Endodermal cell (in vitro differentiated cells): ENCODE data around the gene ZNF831. TPM values are rescaled to one million over a fixed set of nuclear protein-coding genes. Genes with fewer than 3 reads are reported as not detected.

Experiments used
- DNase-seq: peaks from one replicate; pipeline ENCODE4 v3.0.0-alpha.2; 2017
- H3K27ac ChIP-seq: 2 replicates; pipeline ENCODE4 v1.5.1; 2013; ENCODE audit warnings: mild to moderate bottlenecking, low read depth, low read length, moderate library complexity
- H3K27me3 ChIP-seq: 2 replicates; pipeline ENCODE4 v1.6.1; 2013; ENCODE audit warnings: mild to moderate bottlenecking, low read length, moderate library complexity; ENCODE audit not compliant: insufficient read depth, control insufficient read depth, poor library complexity, severe bottlenecking
- H3K36me3 ChIP-seq: 2 replicates; pipeline ENCODE4 v1.7.0; 2013; ENCODE audit warnings: mild to moderate bottlenecking, low read length, moderate library complexity; ENCODE audit not compliant: control insufficient read depth, insufficient read depth
- H3K4me1 ChIP-seq: one replicate; pipeline ENCODE4 v1.7.0; 2013; ENCODE audit warnings: low read length; ENCODE audit not compliant: control insufficient read depth, insufficient read depth
- H3K4me3 ChIP-seq: 2 replicates; pipeline ENCODE4 v1.5.1; 2013; ENCODE audit warnings: mild to moderate bottlenecking, low read length, moderate library complexity
- H3K9ac ChIP-seq: 2 replicates; pipeline ENCODE4 v1.6.1; 2013; ENCODE audit warnings: mild to moderate bottlenecking, low read length, moderate library complexity; ENCODE audit not compliant: poor library complexity, severe bottlenecking; ENCODE audit errors: extremely low read depth
- H3K9me3 ChIP-seq: 2 replicates; pipeline ENCODE4 v1.6.1; 2013; ENCODE audit warnings: mild to moderate bottlenecking, low read length, moderate library complexity; ENCODE audit not compliant: control insufficient read depth
- H3K27ac Mint-ChIP-seq: 2 replicates; pipeline ENCODE4 v1.8.0; 2020; ENCODE audit warnings: mixed read lengths
- H3K27me3 Mint-ChIP-seq: 2 replicates; pipeline ENCODE4 v1.8.0; 2021; ENCODE audit warnings: mild to moderate bottlenecking, mixed read lengths; ENCODE audit not compliant: insufficient read depth
- H3K36me3 Mint-ChIP-seq: 2 replicates; pipeline ENCODE4 v1.8.0; 2020; ENCODE audit warnings: low read depth, mixed read lengths
- H3K4me1 Mint-ChIP-seq: 2 replicates; pipeline ENCODE4 v1.8.0; 2020; ENCODE audit warnings: mixed read lengths
- H3K4me3 Mint-ChIP-seq: 2 replicates; pipeline ENCODE4 v1.8.0; 2020; ENCODE audit warnings: mild to moderate bottlenecking, moderate library complexity, mixed read lengths
- H3K9me3 Mint-ChIP-seq: 2 replicates; pipeline ENCODE4 v1.8.0; 2020; ENCODE audit warnings: mild to moderate bottlenecking, mixed read lengths
- CTCF ChIP-seq: fragments of 200-600 bp; sonication (generic); conservative IDR thresholded peaks from 2 replicates; pipeline ENCODE4 v1.5.0; 2021; ENCODE audit warnings: antibody characterized with exemption, mild to moderate bottlenecking
- WGBS, 2 experiments: methylation state at CpG; one replicate each; pipeline versions ENCODE4 v1.1.5 to v1.1.7; 2013; ENCODE audit warnings: missing lambda C conversion rate in 2 of 2, mixed read lengths in 1 of 2; ENCODE audit not compliant: insufficient coverage in 1 of 2, insufficient read length in 1 of 2; 5-methylcytosine and 5-hydroxymethylcytosine counted together
- total RNA-seq, 2 donors: library from RNA; stranded (reverse); fragmentation: NEBNext Ultra II Directional in 1 of 2; extraction: Animal tissue kit (Norgen Biotek cat#: 25700) in 1 of 2; gene quantifications; 2 replicates in 1 of 2; 3 replicates in 1 of 2; pipeline ENCODE4 v1.2.1, GENCODE V29; 2021

Gene ZNF831
- total RNA-seq, 2 donors from 2014 or later: not detected

- H3K4me1 Mint-ChIP-seq: peaks cover 32% of the 10 kb centered on the region
- H3K27ac ChIP-seq: no peak overlapping the region
- H3K9me3 Mint-ChIP-seq: no peaks in the 10 kb centered on the region
- H3K27ac Mint-ChIP-seq: no peak overlapping the region
- H3K27me3 Mint-ChIP-seq: peaks cover 21% of the 10 kb centered on the region
- no peaks in the 10 kb centered on the region for H3K9me3 ChIP-seq
- no peak overlapping the region for H3K4me3 ChIP-seq
- no peaks in the 10 kb centered on the region for H3K36me3 Mint-ChIP-seq
- H3K9ac ChIP-seq: no peak overlapping the region
- no peak for TF ChIP-seq CTCF
- no peaks in the 10 kb centered on the region for H3K36me3 ChIP-seq
- no peak for DNase-seq
- no peak overlapping the region for H3K4me3 Mint-ChIP-seq
- peaks cover 26% of the 10 kb centered on the region for H3K27me3 ChIP-seq
- 86 to 96% methylated on average over 3 to 4 of the region's 4 CpGs for WGBS, 2 experiments
- H3K4me1 ChIP-seq: peaks cover 16% of the 10 kb centered on the region
These were observed 50.5 kb downstream of the ZNF831 start for GRCh38 chr20:59214073-59214472.

GRCh38 chr20:59214606-59215547, 51.3 kb downstream of the ZNF831 start:
- Histone ChIP-seq H3K36me3 (no peaks in the 10 kb centered on the region), H3K27ac (no peak overlapping the region), H3K27me3 (peaks cover 31% of the 10 kb centered on the region), H3K9ac (no peak overlapping the region), H3K9me3 (no peaks in the 10 kb centered on the region), H3K4me3 (no peak overlapping the region), H3K4me1 (peaks cover 16% of the 10 kb centered on the region)
- WGBS, 2 experiments: 95 to 100% methylated on average over 8 to 10 of the region's 11 CpGs
- no peak overlapping the region for H3K4me3 Mint-ChIP-seq
- H3K4me1 Mint-ChIP-seq: peaks cover 36% of the 10 kb centered on the region
- DNase-seq: no peak
- TF ChIP-seq CTCF: no peak
- H3K27ac Mint-ChIP-seq: no peak overlapping the region
- H3K9me3 Mint-ChIP-seq: no peaks in the 10 kb centered on the region
- no peaks in the 10 kb centered on the region for H3K36me3 Mint-ChIP-seq
- H3K27me3 Mint-ChIP-seq: peaks cover 22% of the 10 kb centered on the region

- H3K36me3 Mint-ChIP-seq: no peaks in the 10 kb centered on the region
- H3K27me3 Mint-ChIP-seq: peaks cover 34% of the 10 kb centered on the region
- no peaks in the 10 kb centered on the region for H3K36me3 ChIP-seq
- no peaks in the 10 kb centered on the region for H3K9me3 Mint-ChIP-seq
- WGBS, 2 experiments: 100% methylated on average over 1 of the region's 1 CpG; no CpG with 5 or more reads in 1 of the 2 experiments
- peaks cover 47% of the 10 kb centered on the region for H3K4me1 Mint-ChIP-seq
- no peak overlapping the region for H3K4me3 ChIP-seq
- no peak overlapping the region for H3K9ac ChIP-seq
- no peak for DNase-seq
- H3K27me3 ChIP-seq: peaks cover 37% of the 10 kb centered on the region
- H3K4me1 ChIP-seq: peaks cover 16% of the 10 kb centered on the region
- H3K27ac Mint-ChIP-seq: no peak overlapping the region
- TF ChIP-seq CTCF: no peak
- no peak overlapping the region for H3K4me3 Mint-ChIP-seq
- no peak overlapping the region for H3K27ac ChIP-seq
- no peaks in the 10 kb centered on the region for H3K9me3 ChIP-seq
These were observed 53.6 kb downstream of the ZNF831 start for GRCh38 chr20:59217173-59217572.
